GM19455 (cell line): ENCODE measurements around the gene KRT222.

Experiments used
- ATAC-seq: cut with Tn5 transposase; IDR thresholded peaks from one replicate; pipeline ENCODE4 v1.9.1; 2021; ENCODE audit not compliant: unreplicated experiment

KRT222 gene

DNA sequence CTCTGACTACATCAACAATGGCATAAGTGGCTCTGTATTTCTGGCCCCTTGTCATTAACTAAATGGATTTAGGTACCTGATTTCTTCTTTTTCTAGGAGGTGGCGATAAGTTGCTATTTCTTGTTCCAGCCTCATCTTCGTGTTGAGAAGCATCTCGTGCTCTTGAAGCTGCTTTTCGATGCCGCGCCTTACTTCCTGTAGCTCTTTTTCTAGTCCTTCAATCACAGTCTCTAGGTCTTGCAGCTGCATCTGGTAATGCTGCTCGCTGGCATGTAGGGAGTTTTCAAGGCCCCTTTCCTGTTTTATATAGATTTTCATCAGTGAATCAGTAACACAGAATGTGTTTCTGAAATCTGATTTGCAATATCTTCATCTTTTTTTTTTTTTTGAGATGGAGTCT is 5.1 kb downstream of the KRT222 start:
- no peak for ATAC-seq

DNA sequence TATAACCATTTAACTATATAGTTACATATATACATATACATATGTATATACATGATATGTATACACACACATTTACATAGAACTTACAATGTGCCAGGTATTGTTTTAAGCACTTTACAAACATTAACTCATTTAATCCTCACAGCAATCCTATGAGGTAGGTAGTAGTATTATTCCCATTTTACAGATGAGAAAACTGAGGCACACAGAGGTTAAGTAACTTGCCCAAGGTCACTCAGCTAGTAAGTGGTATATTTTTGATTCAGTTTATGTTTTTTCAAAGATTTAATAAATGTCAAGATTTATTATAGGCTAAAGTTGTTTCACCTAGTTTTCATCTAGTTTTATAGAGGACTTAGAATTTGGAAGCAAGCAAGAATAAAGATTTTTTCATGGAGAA is 6.6 kb downstream of the KRT222 start:
- no peak for ATAC-seq

DNA sequence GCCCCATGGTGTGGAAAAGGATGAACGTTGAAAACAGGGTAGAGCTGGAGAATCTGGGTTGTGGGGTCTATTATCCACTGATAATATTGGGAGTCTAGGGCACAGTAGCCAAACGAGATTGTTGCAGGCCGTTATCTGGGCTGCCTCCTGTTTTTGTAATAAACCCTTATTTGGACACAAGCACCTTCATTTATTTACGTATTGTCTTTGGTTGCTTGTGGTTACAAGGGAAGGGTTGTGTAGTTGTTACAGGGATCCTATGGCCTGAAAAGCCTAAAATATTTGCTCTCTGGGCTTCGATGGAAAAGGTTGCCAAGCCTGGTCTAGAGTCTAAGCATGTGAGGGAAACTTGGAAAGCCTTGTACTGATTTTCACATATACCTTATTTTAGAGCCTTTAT is 13.0 kb downstream of the KRT222 start:
- ATAC-seq: no peak

DNA sequence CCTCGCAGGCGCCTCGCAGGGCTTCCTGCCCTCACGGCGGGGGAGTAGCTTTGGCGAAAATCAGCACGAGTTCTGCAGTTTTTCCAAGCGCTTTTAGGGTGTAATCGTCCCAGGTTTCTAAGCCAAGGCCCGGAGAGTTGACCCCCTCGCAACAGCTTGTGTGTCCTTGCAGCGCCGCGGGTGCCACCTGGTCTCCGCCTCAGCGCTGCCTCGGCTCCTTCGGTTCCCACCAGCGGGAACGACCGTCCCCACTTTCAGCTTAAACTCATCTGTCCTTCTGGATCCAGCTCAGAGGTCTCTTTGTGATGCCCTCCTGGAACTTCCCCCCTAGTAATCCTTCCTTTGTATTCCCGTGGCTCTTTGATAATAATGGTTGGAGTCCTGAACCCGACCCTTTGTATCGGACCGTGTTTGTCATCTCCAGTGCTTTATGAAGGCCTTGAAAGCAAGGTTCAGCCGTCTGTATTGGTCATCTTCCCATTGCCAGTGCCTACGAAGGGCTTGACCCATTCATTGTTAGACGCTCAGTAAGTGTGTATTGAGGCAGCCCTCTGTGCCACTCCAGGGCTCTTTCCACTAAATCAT is 16.5 kb downstream of the KRT222 start:
- peak; percentile 26 for ATAC-seq

DNA sequence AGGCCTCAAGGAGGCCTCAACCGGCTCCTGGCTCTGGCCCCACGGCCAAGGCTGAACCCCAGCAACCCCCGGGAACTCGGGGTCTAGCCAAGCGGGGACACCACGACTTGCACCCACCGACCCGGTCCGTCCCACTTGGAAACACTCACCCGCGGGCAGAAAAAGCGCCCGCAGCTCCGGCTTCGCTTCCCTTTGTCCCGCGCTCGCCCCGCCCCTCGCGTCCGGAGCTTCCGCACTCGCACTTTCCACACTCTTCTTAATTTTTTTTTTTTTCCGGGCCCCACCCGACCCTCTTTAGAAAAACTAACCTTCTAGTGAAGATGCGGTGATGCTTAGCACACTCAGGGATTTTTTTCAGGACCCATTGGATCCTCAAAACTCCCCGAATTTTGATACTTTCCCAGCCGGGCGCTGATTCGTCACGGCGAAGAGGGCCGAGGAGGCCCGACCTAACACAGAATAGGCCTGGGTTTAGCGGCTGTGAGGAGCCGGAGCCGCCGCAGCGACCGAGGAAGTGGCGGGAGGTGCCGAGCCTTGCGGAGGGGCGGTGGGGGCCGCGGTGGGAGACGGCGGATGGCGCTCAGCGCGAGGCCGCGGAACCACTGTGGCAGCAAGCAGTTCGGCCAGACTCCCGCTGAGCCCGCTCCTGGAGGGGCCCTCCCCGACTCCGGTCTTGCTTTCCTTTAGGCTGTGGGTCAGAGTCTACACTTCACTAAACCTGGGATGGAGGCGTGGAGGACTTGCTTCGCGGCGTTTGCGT is 17.2 kb downstream of the KRT222 start, which contains the start of gene SMARCE1:
TSS of gene SMARCE1 (minus strand) at position 195 of the 760 bp plus-strand sequence. CDS start 2,016 bp downstream, outside the sequence.
- ATAC-seq: peak; percentile 65

DNA sequence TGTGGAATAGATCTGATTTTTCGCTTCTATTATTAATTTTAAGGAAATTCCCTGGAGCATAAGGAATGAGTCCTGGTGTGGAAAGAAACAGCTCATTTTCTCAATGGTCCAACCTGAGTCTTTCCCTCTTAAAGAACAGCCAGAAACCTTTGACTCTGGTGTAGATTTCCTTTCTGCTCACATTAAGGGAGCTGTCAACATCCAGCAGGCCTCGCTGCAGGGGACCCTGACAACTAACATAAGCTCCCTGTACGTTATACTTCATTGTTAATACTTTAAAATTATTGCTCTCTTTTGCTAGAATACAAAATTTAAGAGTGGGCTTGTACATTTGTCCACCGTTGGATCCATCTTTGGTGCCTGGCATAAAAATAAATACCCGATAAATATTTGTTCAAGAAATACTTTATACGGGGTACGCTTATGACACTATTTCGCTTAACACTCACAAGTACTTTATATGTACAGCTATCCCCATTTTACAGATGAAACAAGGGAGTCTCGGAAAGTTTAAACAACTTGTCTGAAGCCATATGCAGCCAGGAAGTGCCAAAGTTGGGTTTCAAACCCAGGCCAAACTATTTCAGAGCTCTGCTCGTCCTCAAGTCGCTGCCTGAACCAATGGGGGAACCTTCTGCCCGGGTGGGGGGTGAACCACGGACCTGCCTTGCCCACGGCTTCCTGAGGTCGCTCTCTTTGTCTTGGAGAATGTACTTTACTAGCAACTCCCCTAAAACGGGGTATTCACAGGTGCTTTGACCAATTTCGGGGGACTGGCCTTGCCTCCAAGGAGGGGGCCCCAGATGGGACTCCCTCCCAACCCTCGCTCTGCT is 18.0 kb downstream of the KRT222 start:
- ATAC-seq: peak; percentile 42

DNA sequence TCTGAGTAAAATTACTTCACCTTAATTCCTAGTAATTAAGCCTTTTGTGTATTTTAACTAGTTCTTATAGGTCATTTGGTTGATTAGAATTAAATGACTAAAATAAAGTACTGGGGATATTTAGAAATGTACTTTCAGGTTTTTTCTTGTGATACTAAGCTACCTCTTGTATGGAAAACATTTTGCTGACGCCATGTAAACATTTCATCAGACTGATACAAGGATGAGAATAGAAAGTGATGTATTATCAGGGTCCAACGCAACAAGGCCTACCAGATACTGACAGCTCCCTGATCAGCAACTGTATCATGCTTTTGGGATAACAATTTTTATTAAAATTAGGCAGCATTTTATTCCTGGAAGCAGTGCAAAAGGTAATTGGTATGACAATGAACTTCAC is 19.0 kb downstream of the KRT222 start:
- no peak for ATAC-seq

DNA sequence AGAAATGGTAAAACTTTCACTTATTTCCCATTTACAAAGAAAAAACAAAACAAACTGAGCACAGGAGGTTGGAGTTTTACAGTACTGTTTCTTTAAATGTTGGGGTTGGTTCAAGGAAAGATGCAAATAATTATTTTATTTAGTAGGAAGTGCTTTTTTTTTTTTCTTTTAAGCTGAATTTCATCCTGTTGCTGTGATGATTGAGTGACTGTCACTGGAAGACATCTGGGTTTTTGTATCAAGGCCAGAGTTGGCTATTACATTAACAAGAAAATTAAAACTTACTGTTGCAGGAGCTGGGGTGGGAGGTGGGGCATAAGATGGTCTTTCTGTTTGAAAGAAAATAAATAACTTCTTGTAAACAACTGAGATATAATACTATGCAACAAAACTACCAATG is 19.7 kb downstream of the KRT222 start:
- no peak for ATAC-seq

DNA sequence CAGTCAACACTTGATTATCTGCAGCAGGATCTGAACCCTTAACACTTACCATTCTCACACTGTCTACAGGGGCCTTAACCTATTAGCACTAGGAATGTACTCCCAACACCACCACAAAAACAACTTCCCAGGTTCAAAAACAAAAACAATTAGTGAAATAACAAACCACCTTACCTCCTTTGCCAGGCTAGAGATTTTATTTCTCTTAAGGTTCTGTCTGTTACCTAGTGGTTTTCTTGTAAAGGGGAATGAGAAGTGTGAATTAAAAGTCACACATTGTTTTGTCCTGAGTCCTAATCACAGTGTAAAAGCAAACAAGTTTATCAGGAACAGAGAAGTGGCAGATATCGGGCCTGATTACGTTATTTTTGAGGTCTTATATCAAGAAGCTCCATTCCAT is 27.0 kb downstream of the KRT222 start:
- ATAC-seq: no peak

DNA sequence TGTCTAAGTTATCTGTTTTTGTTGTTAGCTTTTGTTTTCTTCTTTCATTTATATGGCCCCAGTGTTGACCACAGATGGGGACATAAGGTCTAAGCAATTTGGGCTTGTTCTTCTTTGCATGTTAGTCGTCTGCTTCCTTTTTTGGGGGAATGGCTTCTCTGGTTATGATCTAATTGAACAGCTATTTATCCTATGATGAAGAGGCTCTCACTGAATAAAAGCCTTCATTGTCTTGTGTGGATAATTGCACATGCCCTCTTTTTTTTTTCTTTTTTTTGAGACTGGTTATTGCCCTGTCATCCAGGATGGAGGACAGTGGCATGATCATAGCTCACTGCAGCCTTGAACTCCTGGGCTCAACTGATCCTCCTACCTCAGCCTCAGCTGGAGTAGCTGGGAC is 31.1 kb downstream of the KRT222 start:
- ATAC-seq: no peak

DNA sequence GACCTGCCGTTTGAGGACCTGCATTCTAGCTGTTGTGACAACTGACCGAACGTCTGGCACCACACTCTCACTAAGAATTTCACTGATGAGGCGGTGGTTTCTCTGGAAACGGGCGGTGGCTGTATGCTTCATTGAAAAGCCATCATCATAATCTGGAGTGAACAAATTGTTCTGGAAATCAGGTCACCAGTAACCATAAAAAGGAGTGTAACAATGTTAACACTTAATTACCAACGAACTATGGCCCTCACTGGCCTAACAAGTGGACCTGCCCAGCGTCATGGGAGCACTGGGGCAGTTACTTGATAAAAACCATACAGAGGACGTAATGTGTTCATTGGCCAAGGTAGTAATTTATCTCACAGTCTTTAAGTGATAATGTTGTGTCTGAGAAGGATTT is 32.8 kb downstream of the KRT222 start:
- no peak for ATAC-seq

DNA sequence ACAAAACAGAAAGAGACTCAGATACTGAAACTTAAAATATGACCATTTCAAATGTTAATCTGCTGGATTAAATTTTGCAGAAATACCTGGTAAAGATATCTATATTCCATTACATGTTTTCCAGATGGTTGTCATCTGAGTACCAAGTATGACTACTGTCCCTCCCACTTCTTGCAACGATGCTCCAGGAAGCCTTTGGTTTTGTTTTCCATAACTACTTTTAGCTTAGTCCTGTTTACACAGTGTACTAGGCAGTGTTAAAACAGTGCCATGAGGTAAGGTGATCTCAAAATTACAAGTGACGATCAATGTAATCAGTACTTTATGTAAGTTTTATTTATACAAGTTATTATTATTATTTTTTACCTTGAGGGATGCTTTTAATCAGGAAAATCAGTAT is 35.1 kb downstream of the KRT222 start:
- no peak for ATAC-seq

DNA sequence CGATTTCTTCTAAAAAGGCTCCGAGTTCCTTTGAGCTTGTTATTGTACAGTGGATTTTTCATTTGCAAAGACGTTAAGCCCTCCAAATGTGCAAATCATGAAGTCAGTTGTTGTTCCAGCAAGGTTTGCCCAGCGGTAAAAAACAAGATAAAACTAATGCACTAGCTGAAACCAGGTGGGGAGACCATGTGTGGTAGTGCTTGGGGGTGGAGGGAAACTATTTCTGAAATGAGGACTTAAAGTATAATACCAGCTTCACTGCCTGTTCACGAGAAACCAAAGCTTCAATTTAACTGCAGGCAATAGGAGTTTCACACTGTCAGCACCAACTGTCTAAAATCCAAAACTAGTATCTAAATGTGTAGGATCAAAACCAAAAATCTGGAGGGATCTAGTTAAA is 39.7 kb downstream of the KRT222 start:
- no peak for ATAC-seq

DNA sequence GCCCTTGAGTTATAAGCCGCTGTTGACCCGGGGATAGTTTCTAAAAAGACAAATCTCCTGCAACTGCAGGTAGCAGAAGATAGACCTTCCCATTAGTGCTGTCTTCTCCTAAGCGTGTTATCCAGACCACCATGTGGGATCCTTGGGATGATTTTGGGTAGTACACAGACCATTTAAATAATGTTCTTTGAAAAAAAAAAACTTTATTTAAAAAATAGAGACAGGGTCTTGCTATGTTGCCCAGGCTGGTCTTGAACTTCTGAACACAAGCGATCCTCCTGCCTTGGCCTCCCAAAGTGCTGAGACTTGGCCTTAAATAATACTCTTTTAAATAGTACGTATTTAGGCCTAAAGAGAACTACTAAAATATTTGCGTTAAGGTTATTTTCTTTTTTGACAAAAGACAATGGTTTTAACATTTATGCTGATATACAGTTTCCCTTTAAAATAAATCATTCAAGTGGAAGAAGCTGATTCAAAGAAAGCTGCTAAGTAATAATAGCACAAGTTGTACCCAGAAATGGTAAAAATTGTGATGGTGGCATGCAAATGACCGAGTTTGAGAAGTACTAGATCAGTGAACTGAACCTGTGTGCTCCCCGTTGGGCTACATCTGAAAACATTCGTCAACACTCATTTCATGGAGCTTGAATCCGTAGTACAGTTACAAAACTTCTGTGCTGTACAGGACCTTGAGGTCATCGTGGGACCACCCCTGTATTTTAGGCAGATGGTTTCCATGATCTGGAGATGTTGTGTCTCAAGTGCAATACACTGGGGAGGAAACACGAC is 41.4 kb downstream of the KRT222 start:
- no peak for ATAC-seq

DNA sequence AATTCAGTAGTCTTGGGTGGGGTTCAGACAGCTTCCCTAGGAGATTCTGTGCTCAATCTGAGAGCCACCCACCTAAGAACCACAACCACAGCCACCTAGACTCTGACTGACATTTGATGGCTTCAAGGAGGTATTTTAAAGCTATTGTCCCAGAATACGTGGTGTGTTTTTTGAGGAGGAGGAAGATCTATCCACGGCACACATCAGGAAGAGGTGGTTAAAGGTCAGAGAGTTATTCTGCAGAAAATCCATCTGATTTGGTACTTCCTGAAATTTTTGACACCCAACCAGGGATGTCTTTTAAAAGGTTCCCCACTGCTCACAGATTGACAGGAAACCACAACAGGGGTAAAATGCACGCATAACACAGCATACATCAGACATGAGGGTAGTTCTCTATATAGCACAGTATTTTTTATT is 42.5 kb downstream of the KRT222 start:
- ATAC-seq: no peak

DNA sequence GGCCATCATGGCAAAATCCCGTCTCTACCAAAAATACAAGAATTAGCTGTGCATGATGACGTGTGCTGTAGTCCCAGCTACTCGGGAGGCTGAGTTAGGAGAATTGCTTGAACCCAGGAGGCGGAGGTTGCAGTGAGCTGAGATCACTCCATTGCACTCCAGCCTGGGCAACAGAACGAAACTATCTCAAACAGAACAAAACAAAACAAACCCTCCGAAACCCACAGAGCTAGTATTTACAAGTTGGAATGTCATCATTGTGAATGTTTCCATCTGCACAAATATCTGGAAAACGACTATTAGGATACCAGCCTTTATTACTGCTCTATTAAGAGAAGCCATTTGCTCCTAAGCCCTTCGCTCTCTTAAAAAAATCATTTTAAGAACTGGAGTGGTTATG is 43.4 kb downstream of the KRT222 start:
- ATAC-seq: no peak

DNA sequence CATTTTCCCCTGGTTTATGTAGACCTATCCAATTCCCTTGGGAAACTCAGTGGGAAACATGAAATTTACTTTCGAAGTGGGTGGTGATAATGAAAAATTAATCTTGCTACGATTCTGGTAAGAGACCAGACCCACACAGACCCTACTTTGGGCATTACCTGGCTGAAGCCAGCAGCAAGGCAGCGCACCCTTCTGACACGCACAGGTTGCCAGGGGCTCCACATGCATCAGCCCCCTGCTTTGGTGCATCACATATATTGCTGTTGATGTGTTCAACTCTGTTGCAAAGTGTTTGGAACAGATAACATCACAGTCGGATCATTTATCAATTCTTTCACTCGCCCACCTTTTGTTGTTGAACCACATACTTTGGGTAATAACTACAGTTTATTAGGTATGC is 44.0 kb downstream of the KRT222 start:
- no peak for ATAC-seq

DNA sequence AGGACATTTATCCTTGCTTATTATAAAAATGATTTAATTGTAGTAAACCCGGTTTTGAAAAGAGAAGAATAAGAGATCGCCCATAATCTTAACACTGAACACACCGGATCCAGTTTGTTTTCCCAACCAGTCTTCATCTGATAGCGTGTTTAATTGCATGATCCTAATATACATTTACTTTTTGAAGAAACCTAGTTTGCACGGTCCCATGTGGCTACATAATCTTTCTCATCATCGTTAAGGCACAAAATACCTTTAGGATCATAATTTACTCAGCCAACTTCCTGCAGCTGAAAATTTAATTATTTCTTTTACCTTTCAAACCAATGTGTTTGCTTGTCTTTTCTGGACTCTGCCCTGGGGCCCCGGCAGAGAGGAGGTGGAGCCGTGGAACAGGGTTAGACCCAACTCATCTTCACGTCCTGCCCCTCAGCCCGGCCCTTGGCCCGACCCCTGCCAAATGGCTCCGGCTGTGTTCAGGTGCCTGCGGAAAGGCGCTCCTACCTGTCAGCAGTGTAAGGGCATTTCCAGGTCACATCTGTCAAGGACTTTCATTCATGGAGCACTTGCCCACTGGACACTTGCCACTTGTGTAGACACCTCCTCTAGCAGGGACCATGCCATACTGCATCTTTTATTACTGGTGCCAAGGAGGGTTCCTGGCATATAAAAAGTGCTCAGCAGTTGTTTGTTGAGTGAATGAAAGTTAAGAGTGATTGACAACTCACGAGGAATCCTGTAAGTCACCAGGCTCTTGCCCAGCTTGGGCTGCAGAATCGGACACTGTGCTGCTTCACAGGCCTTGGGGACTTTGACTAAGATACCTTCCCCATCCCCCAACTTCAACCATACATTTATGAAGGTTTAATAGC is 46.0 kb downstream of the KRT222 start:
- no peak for ATAC-seq

DNA sequence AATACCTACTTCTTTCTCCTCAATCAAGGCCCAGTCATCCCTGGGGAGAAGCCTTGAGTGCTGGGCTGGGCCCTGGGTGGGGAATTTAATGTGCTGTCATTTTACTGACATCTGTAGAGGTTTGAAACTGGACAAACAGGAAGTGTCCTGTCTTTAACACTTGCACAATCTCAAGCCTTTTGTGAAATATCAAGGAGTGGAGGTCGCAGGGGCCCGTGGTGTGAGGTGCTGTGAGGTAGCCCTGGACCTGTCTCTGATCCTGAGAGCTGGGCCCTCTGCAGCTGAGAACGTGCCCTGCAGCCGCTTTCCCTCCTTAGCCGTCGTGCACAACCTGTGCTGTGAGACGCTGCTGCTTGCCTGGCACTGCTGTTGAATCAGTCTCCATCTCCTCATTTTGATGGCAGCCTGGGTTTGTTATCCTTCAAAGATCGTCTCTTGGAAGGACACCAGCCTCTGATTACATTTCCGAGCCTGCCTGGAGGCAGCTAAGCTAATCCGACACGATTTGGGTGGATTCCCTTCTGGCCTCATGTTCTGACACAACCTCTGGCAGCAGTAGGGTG is 47.2 kb downstream of the KRT222 start:
- ATAC-seq: no peak

DNA sequence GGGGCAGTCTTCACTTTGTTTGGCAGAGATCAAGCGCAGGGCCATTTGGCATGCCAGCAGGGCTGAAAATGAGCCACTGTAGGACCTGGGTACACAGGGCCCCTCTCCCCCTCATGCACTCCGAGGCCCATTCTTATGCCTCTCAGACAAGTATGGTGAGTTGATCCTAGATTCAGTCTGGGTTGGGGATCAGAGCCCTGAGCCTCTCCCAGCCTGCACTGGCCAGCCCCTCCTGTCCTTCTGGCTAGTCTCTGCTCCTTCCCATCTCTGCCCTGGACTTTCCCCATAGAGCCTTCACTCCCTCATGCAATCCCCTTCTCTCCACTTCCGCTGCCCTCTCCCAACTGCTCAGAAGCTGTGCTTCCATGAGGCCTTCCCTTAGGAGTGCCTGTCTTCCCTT is 48.4 kb downstream of the KRT222 start:
- ATAC-seq: no peak
